WTC11 (cell line): Measurements from ENCODE around the gene SLC15A5.

Experiments
- CREB1 ChIP-seq: sonication (generic); formaldehyde crosslinking; IDR thresholded peaks from 2 replicates; pipeline ENCODE4 v1.8.0; 2023; ENCODE audit warnings: mild to moderate bottlenecking, missing genetic modification reagents
- CREM ChIP-seq: sonication (generic); formaldehyde crosslinking; IDR thresholded peaks from 2 replicates; pipeline ENCODE4 v1.8.1; 2022; ENCODE audit warnings: mild to moderate bottlenecking, missing genetic modification reagents, moderate library complexity
- KAT7 ChIP-seq: sonication (generic); formaldehyde crosslinking; IDR thresholded peaks from 2 replicates; pipeline ENCODE4 v1.8.1; 2023; ENCODE audit warnings: missing genetic modification reagents, mild to moderate bottlenecking, borderline replicate concordance
- NR3C1 ChIP-seq: sonication (generic); formaldehyde crosslinking; conservative IDR thresholded peaks from 2 replicates; pipeline ENCODE4 v1.8.1; 2023; ENCODE audit warnings: low read depth, mild to moderate bottlenecking, missing genetic modification reagents
- RORB ChIP-seq: fragments of 250-450 bp; sonication (Bioruptor Pico); IDR thresholded peaks from 2 replicates; pipeline ENCODE4 v1.9.0; 2021; ENCODE audit warnings: mild to moderate bottlenecking
- TCF7 ChIP-seq: sonication (generic); formaldehyde crosslinking; IDR thresholded peaks from 2 replicates; pipeline ENCODE4 v1.8.0; 2022; ENCODE audit warnings: mild to moderate bottlenecking, low read depth, missing genetic modification reagents, moderate library complexity
- ZNF121 ChIP-seq: sonication (generic); formaldehyde crosslinking; IDR thresholded peaks from 2 replicates; pipeline ENCODE4 v1.8.0; 2023; ENCODE audit warnings: missing genetic modification reagents
- ZNF671 ChIP-seq: fragments of 250-450 bp; sonication (Bioruptor Pico); IDR thresholded peaks from 2 replicates; pipeline ENCODE4 v1.8.0; 2021; ENCODE audit warnings: mild to moderate bottlenecking
- TF ChIP-seq, protein P1 (sequence below): fragments of 200-600 bp; IDR thresholded peaks from 2 replicates; pipeline ENCODE4 v1.8.0; 2022; ENCODE audit warnings: antibody characterized with exemption
- TF ChIP-seq, protein P2 (sequence below): fragments of 250-450 bp; sonication (Bioruptor Pico); IDR thresholded peaks from 2 replicates; pipeline ENCODE4 v1.9.0; 2021; ENCODE audit warnings: mild to moderate bottlenecking
- TF ChIP-seq, protein P3 (sequence below): sonication (generic); formaldehyde crosslinking; IDR thresholded peaks from 2 replicates; pipeline ENCODE4 v1.8.1; 2022; ENCODE audit warnings: low read depth, mild to moderate bottlenecking, moderate library complexity, missing genetic modification reagents, borderline replicate concordance
- TF ChIP-seq, protein P4 (sequence below): sonication (generic); formaldehyde crosslinking; IDR thresholded peaks from 2 replicates; pipeline ENCODE4 v1.8.0; 2022; ENCODE audit warnings: mild to moderate bottlenecking, missing genetic modification reagents
- TF ChIP-seq, protein P5 (sequence below): sonication (generic); formaldehyde crosslinking; conservative IDR thresholded peaks from 2 replicates; pipeline ENCODE4 v1.8.1; 2022; ENCODE audit warnings: mild to moderate bottlenecking, missing genetic modification reagents

DNA sequence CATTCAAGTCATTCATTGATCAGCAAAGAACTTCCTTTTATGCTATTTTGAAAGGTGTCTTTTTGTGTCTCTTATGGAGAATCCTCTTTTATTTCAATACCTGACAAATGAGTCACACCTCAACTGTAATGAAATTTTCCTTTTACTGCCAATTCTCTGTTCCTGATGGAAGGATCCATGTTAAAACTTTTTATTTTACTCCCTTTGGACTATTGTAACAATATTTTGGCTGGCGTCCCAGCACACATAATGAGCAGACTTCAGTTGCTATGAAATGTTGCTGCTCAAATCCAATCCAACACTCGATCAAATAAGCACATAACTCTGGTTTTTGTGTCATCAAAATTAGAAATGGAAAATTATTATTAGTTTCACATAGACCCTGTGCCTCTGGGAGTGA, 21.9 kb upstream of the SLC15A5 start:
- TF ChIP-seq KAT7 (CRISPR knock-in tag) (no peak), CREB1 (CRISPR knock-in tag) (no peak), ZNF121 (CRISPR knock-in tag) (no peak), TCF7 (CRISPR knock-in tag) (no peak), ZNF671 (no peak), CREM (CRISPR knock-in tag) (no peak), RORB (CRISPR knock-in tag) (no peak), NR3C1 (CRISPR knock-in tag) (no peak)
- TF ChIP-seq, protein P1, sequence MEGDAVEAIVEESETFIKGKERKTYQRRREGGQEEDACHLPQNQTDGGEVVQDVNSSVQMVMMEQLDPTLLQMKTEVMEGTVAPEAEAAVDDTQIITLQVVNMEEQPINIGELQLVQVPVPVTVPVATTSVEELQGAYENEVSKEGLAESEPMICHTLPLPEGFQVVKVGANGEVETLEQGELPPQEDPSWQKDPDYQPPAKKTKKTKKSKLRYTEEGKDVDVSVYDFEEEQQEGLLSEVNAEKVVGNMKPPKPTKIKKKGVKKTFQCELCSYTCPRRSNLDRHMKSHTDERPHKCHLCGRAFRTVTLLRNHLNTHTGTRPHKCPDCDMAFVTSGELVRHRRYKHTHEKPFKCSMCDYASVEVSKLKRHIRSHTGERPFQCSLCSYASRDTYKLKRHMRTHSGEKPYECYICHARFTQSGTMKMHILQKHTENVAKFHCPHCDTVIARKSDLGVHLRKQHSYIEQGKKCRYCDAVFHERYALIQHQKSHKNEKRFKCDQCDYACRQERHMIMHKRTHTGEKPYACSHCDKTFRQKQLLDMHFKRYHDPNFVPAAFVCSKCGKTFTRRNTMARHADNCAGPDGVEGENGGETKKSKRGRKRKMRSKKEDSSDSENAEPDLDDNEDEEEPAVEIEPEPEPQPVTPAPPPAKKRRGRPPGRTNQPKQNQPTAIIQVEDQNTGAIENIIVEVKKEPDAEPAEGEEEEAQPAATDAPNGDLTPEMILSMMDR: no peak
- TF ChIP-seq, protein P2, sequence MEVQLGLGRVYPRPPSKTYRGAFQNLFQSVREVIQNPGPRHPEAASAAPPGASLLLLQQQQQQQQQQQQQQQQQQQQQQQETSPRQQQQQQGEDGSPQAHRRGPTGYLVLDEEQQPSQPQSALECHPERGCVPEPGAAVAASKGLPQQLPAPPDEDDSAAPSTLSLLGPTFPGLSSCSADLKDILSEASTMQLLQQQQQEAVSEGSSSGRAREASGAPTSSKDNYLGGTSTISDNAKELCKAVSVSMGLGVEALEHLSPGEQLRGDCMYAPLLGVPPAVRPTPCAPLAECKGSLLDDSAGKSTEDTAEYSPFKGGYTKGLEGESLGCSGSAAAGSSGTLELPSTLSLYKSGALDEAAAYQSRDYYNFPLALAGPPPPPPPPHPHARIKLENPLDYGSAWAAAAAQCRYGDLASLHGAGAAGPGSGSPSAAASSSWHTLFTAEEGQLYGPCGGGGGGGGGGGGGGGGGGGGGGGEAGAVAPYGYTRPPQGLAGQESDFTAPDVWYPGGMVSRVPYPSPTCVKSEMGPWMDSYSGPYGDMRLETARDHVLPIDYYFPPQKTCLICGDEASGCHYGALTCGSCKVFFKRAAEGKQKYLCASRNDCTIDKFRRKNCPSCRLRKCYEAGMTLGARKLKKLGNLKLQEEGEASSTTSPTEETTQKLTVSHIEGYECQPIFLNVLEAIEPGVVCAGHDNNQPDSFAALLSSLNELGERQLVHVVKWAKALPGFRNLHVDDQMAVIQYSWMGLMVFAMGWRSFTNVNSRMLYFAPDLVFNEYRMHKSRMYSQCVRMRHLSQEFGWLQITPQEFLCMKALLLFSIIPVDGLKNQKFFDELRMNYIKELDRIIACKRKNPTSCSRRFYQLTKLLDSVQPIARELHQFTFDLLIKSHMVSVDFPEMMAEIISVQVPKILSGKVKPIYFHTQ (CRISPR knock-in tag): no peak
- TF ChIP-seq, protein P3, sequence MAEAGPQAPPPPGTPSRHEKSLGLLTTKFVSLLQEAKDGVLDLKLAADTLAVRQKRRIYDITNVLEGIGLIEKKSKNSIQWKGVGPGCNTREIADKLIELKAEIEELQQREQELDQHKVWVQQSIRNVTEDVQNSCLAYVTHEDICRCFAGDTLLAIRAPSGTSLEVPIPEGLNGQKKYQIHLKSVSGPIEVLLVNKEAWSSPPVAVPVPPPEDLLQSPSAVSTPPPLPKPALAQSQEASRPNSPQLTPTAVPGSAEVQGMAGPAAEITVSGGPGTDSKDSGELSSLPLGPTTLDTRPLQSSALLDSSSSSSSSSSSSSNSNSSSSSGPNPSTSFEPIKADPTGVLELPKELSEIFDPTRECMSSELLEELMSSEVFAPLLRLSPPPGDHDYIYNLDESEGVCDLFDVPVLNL (CRISPR knock-in tag): no peak
- TF ChIP-seq, protein P4, sequence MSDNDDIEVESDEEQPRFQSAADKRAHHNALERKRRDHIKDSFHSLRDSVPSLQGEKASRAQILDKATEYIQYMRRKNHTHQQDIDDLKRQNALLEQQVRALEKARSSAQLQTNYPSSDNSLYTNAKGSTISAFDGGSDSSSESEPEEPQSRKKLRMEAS (CRISPR knock-in tag): no peak
- TF ChIP-seq, protein P5, sequence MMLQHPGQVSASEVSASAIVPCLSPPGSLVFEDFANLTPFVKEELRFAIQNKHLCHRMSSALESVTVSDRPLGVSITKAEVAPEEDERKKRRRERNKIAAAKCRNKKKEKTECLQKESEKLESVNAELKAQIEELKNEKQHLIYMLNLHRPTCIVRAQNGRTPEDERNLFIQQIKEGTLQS (CRISPR knock-in tag): no peak
